Femur (tissue), 1 donor: ENCODE data around the gene TMEM258.

Source experiments
- DNase-seq: peaks from one replicate; pipeline ENCODE4 v3.0.0-alpha.2; 2017

TMEM258 gene

GRCh38 chr11:61794579-61794978 is 2.2 kb upstream of the TMEM258 start:
- no peak for DNase-seq

DNA sequence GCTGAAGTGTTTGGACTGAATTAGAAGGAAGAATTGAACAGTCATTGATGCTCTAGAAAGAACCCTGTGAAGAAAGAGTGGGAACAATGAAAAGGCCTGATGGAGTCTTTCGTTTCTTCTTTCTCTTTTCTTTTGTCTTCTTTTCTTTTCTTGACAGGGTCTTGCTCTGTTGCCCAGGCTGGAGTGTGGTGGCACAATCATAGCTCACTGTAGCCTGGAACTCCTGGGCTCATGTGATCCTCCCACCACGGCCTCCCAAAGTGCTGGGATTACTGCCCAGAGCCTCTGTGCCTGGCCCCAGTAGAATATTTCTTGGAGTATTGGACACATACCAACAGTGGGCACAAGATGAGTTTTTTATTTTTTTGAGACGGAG is 1.4 kb upstream of the TMEM258 start:
- no peak for DNase-seq

- DNase-seq, result no peak
These were observed 857 bp upstream of the TMEM258 start for GRCh38 chr11:61793083-61793828.

- DNase-seq, result peak; percentile 90
These were observed 576 bp downstream of the TMEM258 start for GRCh38 chr11:61791737-61792309.

GRCh38 chr11:61787928-61788491 is 4.4 kb downstream of the TMEM258 start:
- no peak for DNase-seq

GRCh38 chr11:61785837-61786402 is 6.5 kb downstream of the TMEM258 start:
- DNase-seq, result no peak

DNA sequence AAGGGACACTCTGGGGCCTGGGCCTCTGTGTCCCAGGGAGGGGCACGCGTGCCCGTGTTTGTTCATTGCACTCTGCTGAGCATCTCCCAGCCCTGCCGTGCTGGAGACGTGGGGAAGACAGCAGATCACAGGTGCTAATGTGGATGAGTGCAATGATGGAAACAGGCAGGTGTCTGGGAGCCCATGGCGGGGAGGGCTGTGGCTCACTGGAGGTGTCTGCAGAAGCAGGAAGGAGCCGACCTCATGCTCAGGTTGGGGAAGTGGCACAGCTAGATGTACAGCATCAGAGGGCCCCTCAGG is 7.9 kb downstream of the TMEM258 start:
- DNase-seq, result peak; percentile 16

- peak; percentile 33 for DNase-seq
These were observed 8.5 kb downstream of the TMEM258 start for GRCh38 chr11:61783717-61784505.

GRCh38 chr11:61782841-61783240 is 9.6 kb downstream of the TMEM258 start:
- DNase-seq, result no peak

- DNase-seq, result no peak
These were observed 10.1 kb downstream of the TMEM258 start for GRCh38 chr11:61782299-61782698.

- no peak for DNase-seq
These were observed 10.8 kb downstream of the TMEM258 start for GRCh38 chr11:61781585-61781984.

- DNase-seq, result no peak
These were observed 11.7 kb downstream of the TMEM258 start for GRCh38 chr11:61780581-61781162.

DNA sequence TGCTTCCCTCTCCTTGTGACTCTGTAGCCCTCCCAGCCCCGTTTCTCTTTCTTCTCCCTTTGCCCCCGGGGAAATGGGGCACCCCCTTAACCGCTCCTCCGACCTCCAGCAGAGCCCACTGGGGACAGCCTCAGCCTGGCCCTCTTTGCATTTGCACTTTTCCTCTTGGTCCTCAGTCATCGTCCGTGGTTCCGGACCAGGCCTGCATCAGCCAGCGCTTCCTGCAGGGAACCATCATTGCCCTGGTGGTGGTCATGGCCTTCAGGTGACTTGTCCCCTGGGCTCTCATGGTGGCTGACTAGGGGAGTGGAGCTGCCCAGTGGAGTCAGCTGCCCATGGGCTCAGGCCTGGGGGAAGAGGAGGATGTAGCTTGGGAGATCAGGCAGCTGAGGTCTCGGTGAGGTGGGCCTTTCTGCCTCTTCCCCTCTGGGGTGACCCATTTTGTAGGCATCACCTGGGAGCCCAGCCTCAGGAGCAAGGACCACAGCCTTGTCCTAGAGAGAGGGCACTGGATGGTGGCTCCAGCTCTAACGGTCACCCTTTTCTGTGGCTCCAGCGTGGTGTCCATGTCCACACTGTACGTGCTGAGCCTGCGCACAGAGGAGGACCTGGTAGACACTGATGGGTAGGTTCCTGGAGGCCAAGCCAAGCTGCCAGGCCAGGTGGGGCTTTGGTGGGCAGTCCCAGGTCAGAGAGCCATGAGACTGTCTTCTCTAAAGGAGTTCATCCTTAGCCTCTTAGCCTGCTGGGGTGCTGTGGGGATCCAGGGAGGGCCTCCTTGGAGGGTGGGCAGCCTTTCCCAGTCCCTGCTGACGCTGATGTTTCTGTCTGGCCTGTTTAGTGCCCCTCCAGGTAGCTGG is 12.5 kb downstream of the TMEM258 start:
- DNase-seq, result no peak

GRCh38 chr11:61778920-61779650 is 13.3 kb downstream of the TMEM258 start:
- no peak for DNase-seq

GRCh38 chr11:61778357-61778886 is 14.0 kb downstream of the TMEM258 start:
- no peak for DNase-seq

- peak; percentile 61 for DNase-seq
These were observed 14.9 kb downstream of the TMEM258 start for GRCh38 chr11:61777234-61778090.

GRCh38 chr11:61776561-61777075 is 15.8 kb downstream of the TMEM258 start:
- no peak for DNase-seq

- no peak for DNase-seq
These were observed 16.5 kb downstream of the TMEM258 start for GRCh38 chr11:61775606-61776554.

DNA sequence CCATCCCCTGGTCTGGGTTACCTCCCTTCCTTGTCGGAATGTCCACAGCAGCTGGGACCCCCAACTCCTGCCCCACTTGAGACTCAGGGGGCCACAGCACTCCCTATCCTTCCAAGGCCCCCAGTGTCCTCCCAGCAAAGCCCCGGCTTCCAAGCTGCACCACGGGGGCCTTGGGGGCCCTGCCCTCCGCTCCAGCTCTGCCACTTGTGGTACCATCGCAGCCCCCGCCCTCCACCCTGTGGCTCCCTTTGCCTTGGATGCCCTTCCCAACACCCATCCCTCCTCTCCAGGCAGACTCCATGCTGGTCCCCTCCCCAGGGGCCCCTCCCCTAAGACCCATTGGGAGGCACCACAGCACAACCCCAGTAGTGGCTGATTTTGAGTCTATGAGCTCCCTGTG is 17.3 kb downstream of the TMEM258 start:
- no peak for DNase-seq
